SK-N-MC (cell line): ENCODE measurements around the gene CHAC1.
"Not testable (repeated sequence)": the region's sequence is repeated elsewhere in the genome, so short reads cannot be mapped to it uniquely, and the experiment has no call there.

Experiments used
- DNase-seq: peaks from one replicate; pipeline ENCODE4 v3.0.0-alpha.2; 2011; ENCODE audit warnings: low read depth, low spot score
- H3K27ac ChIP-seq: fragments of 200-600 bp; sonication (generic); 2 replicates; pipeline ENCODE4 v1.5.1; 2016; ENCODE audit warnings: mixed run types
- H3K36me3 ChIP-seq: fragments of 200-600 bp; sonication (generic); 2 replicates; pipeline ENCODE4 v1.6.1; 2017; ENCODE audit warnings: antibody characterized with exemption, low read length, mixed read lengths; ENCODE audit not compliant: insufficient read depth
- H3K4me3 ChIP-seq: fragments of 200-600 bp; sonication (generic); 2 replicates; pipeline ENCODE4 v1.5.1; 2016
- H3K9ac ChIP-seq: fragments of 200-600 bp; sonication (generic); 2 replicates; pipeline ENCODE4 v1.8.0; 2017; ENCODE audit warnings: mixed run types, mixed read lengths; ENCODE audit not compliant: insufficient read length
- H3K9me3 ChIP-seq: fragments of 200-600 bp; sonication (generic); 2 replicates; pipeline ENCODE4 v1.6.1; 2017; ENCODE audit warnings: low read depth, mild to moderate bottlenecking, antibody characterized with exemption, low read length, moderate library complexity, mixed read lengths
- EZH2 ChIP-seq: fragments of 200-600 bp; sonication (generic); IDR thresholded peaks from one replicate; pipeline ENCODE4 v1.6.1; 2017; ENCODE audit warnings: antibody characterized with exemption
- FOXP2 ChIP-seq: optimal IDR thresholded peaks from 2 replicates; pipeline ENCODE3; 2011; ENCODE audit warnings: mild to moderate bottlenecking, moderate library complexity; ENCODE audit not compliant: insufficient read depth; ENCODE audit errors: extremely low read length, control extremely low read depth
- POLR2AphosphoS5 ChIP-seq: IDR thresholded peaks from 2 replicates; pipeline ENCODE4 v1.6.1; 2012; ENCODE audit warnings: mild to moderate bottlenecking, low read depth, low read length, borderline replicate concordance

Gene CHAC1

DNA sequence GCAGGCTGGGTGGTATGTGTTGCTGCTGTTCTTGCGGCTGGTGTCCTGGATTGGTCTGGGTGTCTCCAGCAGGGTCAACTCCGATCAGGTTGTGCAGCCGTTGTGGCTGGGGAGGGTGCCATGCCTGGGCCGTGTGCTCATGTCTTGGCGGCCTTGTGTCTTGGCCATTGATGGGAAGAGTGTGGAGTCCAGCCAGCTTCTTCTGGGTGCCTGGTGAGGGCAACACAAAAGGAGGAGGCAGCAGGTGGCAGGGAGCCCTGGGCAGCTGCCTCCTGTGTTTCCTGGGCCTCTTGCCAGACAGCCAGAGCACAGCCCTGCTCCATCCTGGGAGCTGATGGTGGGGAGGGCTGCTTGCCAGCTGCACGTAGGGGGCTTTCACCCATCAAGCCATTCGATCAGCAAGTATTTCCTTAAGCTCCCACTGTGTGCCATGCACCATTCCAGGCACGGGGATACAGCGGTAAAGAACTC lies 4.3 kb downstream of the CHAC1 start:
- no peak overlapping the region for H3K9ac ChIP-seq
- no peak overlapping the region for H3K4me3 ChIP-seq
- H3K36me3 ChIP-seq, result peaks cover 32% of the 10 kb centered on the region; the same call in 1 of the 2 replicates
- TF ChIP-seq FOXP2 (no peak), EZH2 (no peak), POLR2AphosphoS5 (no peak)
- H3K9me3 ChIP-seq, result no peaks in the 10 kb centered on the region
- H3K27ac ChIP-seq, result peak overlapping the region; percentile 36; the same call in 1 of the 2 replicates
- DNase-seq, result no peak

GRCh38 chr15:40958146-40958545 lies 4.9 kb downstream of the CHAC1 start:
- Histone ChIP-seq H3K27ac (peak overlapping the region; percentile 36; the same call in 1 of the 2 replicates), H3K9ac (no peak overlapping the region), H3K9me3 (no peaks in the 10 kb centered on the region), H3K36me3 (peaks cover 32% of the 10 kb centered on the region; the same call in 1 of the 2 replicates), H3K4me3 (no peak overlapping the region)
- TF ChIP-seq EZH2 (no peak), FOXP2 (no peak), POLR2AphosphoS5 (no peak)
- DNase-seq, result no peak

DNA sequence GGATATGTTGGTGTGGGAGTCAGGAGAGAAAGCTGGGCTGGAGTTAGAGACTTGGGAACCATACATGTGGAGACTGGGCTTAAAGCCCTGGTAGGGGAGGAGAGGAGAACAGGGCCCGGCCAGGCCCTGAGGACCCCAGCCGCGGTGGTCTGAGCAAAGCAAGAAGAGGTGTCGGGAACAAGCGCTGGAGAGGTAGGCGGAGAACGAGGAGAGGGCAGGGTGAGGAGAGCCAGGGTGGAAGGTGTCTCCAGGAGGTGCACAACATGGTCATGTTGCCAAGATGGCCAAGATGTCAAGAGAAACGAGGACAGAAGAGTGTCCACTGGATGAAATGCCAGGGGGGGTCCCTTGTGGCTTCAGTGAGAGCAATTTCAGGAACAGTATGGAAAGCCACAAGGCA lies 5.5 kb downstream of the CHAC1 start:
- Histone ChIP-seq H3K4me3 (no peak overlapping the region), H3K36me3 (peaks cover 32% of the 10 kb centered on the region; the same call in 1 of the 2 replicates), H3K9me3 (no peaks in the 10 kb centered on the region), H3K27ac (peak overlapping the region; percentile 36; the same call in 1 of the 2 replicates), H3K9ac (no peak overlapping the region)
- no peak for DNase-seq
- TF ChIP-seq FOXP2, result no peak
- TF ChIP-seq POLR2AphosphoS5, result no peak
- TF ChIP-seq EZH2, result no peak

DNA sequence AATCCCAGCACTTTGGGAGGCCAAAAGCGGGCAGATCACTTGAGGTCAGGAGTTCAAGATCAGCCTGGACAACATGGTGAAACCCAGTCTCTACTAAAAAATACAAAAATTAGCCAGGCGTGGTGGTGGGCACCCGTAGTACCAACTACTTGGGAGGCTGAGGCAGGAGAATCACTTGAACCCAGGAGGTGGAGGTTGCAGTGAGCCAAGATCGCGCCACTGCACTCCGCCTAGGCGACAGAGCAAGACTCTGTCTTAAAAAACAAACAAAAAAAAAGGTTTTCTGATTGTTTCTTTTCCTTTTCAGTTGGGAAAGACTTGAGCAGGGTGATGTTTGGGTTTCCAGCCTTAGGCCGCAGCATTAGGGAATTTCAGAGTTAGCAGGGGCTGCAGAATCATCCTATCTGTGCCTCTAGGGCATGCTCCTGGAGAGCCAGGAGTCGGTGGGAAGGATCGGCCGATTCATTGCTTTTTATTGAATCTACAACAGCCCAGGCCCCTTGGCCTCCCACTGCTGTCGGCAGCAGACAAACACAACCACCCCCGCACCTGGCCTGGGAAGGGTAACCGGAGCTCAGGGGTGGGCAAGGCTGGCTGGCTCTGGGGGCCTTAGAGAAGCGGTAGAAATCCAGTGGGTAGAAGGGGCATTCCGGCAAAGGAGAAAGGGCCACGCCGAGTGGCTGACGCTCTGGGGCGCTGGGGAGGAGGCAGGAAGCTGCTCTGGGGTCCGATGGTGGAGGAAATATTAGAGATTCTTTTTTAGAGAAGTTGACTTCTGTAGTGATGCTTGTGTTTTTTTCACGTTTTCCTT lies 6.3 kb downstream of the CHAC1 start:
- no peak for DNase-seq
- H3K9me3 ChIP-seq, result no peaks in the 10 kb centered on the region
- H3K4me3 ChIP-seq, result no peak overlapping the region
- TF ChIP-seq POLR2AphosphoS5 (no peak), EZH2 (no peak), FOXP2 (no peak)
- H3K9ac ChIP-seq, result no peak overlapping the region
- peaks cover 24% of the 10 kb centered on the region; the same call in 1 of the 2 replicates for H3K36me3 ChIP-seq
- peak overlapping the region; percentile 77 for H3K27ac ChIP-seq

- H3K9ac ChIP-seq, result no peak overlapping the region
- peaks cover 16% of the 10 kb centered on the region; the same call in 1 of the 2 replicates for H3K36me3 ChIP-seq
- no peak for TF ChIP-seq POLR2AphosphoS5
- TF ChIP-seq FOXP2, result no peak
- no peak for TF ChIP-seq EZH2
- H3K4me3 ChIP-seq, result no peak overlapping the region
- H3K27ac ChIP-seq, result peak overlapping the region; percentile 77
- no peak for DNase-seq
- no peaks in the 10 kb centered on the region for H3K9me3 ChIP-seq
Observed at GRCh38 chr15:40960151-40960885, 7.0 kb downstream of the CHAC1 start.

- no peak overlapping the region for H3K27ac ChIP-seq
- DNase-seq, result no peak
- H3K4me3 ChIP-seq, result no peak overlapping the region
- TF ChIP-seq FOXP2 (no peak), POLR2AphosphoS5 (no peak), EZH2 (no peak)
- peaks cover 10% of the 10 kb centered on the region; the same call in 1 of the 2 replicates for H3K36me3 ChIP-seq
- H3K9me3 ChIP-seq, result no peaks in the 10 kb centered on the region
- no peak overlapping the region for H3K9ac ChIP-seq
Observed at GRCh38 chr15:40960925-40961324, 7.7 kb downstream of the CHAC1 start.

- not testable (repeated sequence) for DNase-seq
Observed at GRCh38 chr15:40961740-40962139, 8.5 kb downstream of the CHAC1 start.

DNA sequence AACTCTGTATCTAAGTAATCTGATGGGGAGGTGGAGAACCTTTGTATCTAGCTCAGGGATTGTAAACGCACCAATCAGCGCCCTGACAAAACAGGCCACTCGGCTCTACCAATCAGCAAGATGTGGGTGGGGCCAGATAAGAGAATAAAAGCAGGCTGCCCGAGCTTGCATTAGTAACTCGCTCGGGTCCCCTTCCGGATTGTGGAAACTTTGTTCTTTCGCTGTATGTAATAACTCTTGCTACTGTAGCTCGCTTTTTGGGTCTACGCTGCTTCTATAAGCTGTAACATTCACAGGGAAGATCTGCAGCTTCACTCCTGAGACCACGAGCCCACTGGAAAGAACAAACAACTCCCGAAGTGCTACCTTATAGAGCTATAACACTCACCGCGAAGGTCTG lies 9.0 kb downstream of the CHAC1 start:
- H3K9me3 ChIP-seq, H3K4me3 ChIP-seq, H3K36me3 ChIP-seq, H3K27ac ChIP-seq, DNase-seq, H3K9ac ChIP-seq: not testable (repeated sequence)

More at GRCh38 chr15:40961740-40962139, 8.5 kb downstream of the CHAC1 start:
- H3K27ac ChIP-seq, H3K9ac ChIP-seq, H3K36me3 ChIP-seq, H3K4me3 ChIP-seq, H3K9me3 ChIP-seq: not testable (repeated sequence)

- H3K9me3 ChIP-seq, result no peaks in the 10 kb centered on the region
- H3K36me3 ChIP-seq, result no peaks in the 10 kb centered on the region
- no peak overlapping the region for H3K27ac ChIP-seq
- no peak overlapping the region for H3K9ac ChIP-seq
- no peak for TF ChIP-seq POLR2AphosphoS5
- TF ChIP-seq EZH2, result no peak
- TF ChIP-seq FOXP2, result no peak
- DNase-seq, result no peak
- no peak overlapping the region for H3K4me3 ChIP-seq
Observed at GRCh38 chr15:40963201-40963600, 9.9 kb downstream of the CHAC1 start.
